Lung (tissue), 12 donors: Measurements from ENCODE around the gene TRIM22. TPM values are rescaled to one million over a fixed set of nuclear protein-coding genes. Genes with fewer than 3 reads are reported as not detected.
"Not testable (repeated sequence)": the region's sequence is repeated elsewhere in the genome, so short reads cannot be mapped to it uniquely, and the experiment has no call there.

Experiments
- ATAC-seq: fragments of 200-7000 bp; cut with Tn5 transposase; one replicate; pipeline ENCODE4 v1.9.1; 2020; ENCODE audit warnings: moderate number of reproducible peaks; ENCODE audit not compliant: insufficient read depth, low FRiP score
- DNase-seq, 3 donors: peaks; one replicate each; pipeline ENCODE4 v3.0.0-alpha.2; 2013 to 2017
- H3K27ac ChIP-seq, 2 donors: one replicate each; pipeline ENCODE4 v1.5.1; 2013; ENCODE audit warnings: mild to moderate bottlenecking in 2 of 2, moderate library complexity in 2 of 2, control low read depth in 1 of 2, inconsistent platforms in 1 of 2, low read depth in 1 of 2, low read length in 1 of 2
- H3K27me3 ChIP-seq, 3 donors: one replicate each; pipeline ENCODE4 v1.5.1; 2013; ENCODE audit warnings: low read length in 2 of 3; ENCODE audit not compliant: control insufficient read depth in 3 of 3, insufficient read depth in 3 of 3
- H3K36me3 ChIP-seq, 4 donors: one replicate each; pipeline ENCODE4 v1.5.1; 2013; ENCODE audit warnings: low read length in 4 of 4, mild to moderate bottlenecking in 1 of 4, moderate library complexity in 1 of 4; ENCODE audit not compliant: control insufficient read depth in 4 of 4, insufficient read depth in 4 of 4
- H3K4me1 ChIP-seq, 5 donors: one replicate each; pipeline ENCODE4 v1.5.1; 2013; ENCODE audit warnings: low read length in 5 of 5, mild to moderate bottlenecking in 2 of 5, moderate library complexity in 1 of 5; ENCODE audit not compliant: control insufficient read depth in 5 of 5, insufficient read depth in 5 of 5
- H3K4me3 ChIP-seq: one replicate; pipeline ENCODE4 v1.5.1; 2013; ENCODE audit warnings: mild to moderate bottlenecking, control low read depth, moderate library complexity
- H3K9ac ChIP-seq, 2 donors: one replicate each; pipeline ENCODE4 v1.5.1; 2013; ENCODE audit warnings: low read length in 2 of 2, control low read depth in 1 of 2; ENCODE audit not compliant: insufficient read depth in 1 of 2
- H3K9me3 ChIP-seq, 4 donors: one replicate each; pipeline ENCODE4 v1.5.1; 2013; ENCODE audit warnings: low read length in 3 of 4, mild to moderate bottlenecking in 1 of 4, moderate library complexity in 1 of 4; ENCODE audit not compliant: control insufficient read depth in 4 of 4, insufficient read depth in 3 of 4
- CTCF ChIP-seq: IDR thresholded peaks from 2 replicates; pipeline ENCODE4 v1.5.1; 2012; ENCODE audit warnings: mild to moderate bottlenecking; ENCODE audit errors: control extremely low read depth, extremely low read depth
- WGBS, 2 donors: extraction: QIAGEN DNeasy Blood & Tissue Kit; methylation state at CpG; one replicate each; pipeline ENCODE4 v1.1.7; 2013; 5-methylcytosine and 5-hydroxymethylcytosine counted together
- polyA plus RNA-seq, 2 donors: library from polyadenylated mRNA; stranded (reverse); fragments of 200-250 nt; gene quantifications; one replicate each; pipeline ENCODE4 v1.2.1, GENCODE V29; 2013
- total RNA-seq, 2 donors: library from RNA; depleted of rRNA in 1 of 2; stranded (reverse); fragments of >200 nt in 1 of 2; gene quantifications; one replicate each; pipeline ENCODE4 v1.2.1, GENCODE V29; 2014 to 2021
- donor health status: control.
- donor health status: control.
- donor health status: Bipolar disorder and iron deficiency.
- donor health status: healthy.
- donor health status: DM: yes; HTN: yes; CAD: no.

The TRIM22 gene
- total and polyA plus RNA-seq, 4 donors = 59.0 to 173 (median 118) TPM

DNA sequence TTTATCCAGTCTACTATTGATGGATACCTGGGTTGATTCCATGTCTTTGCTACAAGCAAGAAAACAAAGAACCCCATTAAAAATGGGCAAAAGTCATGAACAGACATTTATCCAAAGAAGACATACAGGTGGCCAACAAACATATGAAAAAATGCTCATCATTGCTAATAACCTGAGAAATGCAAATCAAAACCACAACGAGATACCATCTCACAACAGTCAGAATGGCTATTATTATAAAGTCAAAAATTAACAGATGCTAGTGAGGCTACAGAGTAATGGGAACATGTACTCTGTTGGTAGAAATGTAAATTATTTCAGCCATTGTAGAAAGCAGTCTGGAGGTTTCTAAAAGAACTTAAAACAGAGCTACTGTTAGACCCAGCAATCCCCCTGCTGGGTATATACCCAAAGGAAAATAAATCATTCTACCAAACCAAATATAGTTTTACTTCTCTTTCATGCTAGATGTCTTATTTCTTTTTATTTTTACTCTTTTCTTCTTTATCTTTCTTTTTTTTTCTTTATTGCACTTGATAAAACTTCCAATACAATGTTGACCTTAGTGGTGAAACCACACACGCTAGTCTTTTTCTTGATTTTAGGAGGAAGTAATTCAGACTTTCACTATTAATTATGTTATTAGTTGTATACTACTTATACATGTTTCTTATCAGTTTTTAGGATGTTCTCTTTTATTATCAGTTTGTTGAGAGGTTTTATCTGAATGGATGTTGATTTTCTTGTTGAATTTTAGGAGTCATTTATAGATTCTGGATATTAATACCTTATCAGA, 14.3 kb downstream of the TRIM22 start:
- no peaks in the 10 kb centered on the region for H3K4me1 ChIP-seq
- no peak for TF ChIP-seq CTCF
- no peaks in the 10 kb centered on the region for H3K27me3 ChIP-seq
- no peak overlapping the region for H3K27ac ChIP-seq
- H3K9me3 ChIP-seq = no peaks in the 10 kb centered on the region
- H3K9ac ChIP-seq = no peak overlapping the region
- H3K36me3 ChIP-seq = peaks cover 0 to 20% (median 6%) of the 10 kb centered on the region in 4 donors
- no peak overlapping the region for H3K4me3 ChIP-seq
- ATAC-seq (no peak), DNase-seq (no peak)
- 91 to 92% methylated on average over 2 of the region's 2 CpGs for WGBS, 2 donors

DNA sequence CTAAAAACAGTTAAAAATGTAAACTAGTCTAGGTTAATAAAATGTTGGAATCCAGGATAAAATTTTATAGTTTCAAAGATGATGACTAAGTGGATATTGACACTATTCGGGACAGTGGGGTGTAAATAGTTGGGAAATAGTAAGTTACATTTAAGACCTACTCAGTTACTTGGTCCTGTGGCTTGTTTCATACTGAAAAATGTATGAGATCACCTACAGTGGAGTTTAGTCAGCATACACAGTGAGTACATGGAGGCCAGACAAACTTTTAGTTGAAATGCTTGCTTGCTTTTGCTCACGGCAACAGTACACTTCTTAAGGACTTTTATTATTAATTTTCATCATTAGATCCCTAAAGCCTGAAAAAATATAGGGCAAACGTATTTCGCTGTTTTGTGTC, 16.1 kb downstream of the TRIM22 start:
- DNase-seq (no peak), ATAC-seq (no peak)
- Histone ChIP-seq H3K9me3 (no peaks in the 10 kb centered on the region), H3K36me3 (peaks cover 0 to 23% (median 8%) of the 10 kb centered on the region in 4 donors), H3K27me3 (no peaks in the 10 kb centered on the region), H3K4me1 (no peaks in the 10 kb centered on the region), H3K9ac (no peak overlapping the region), H3K4me3 (no peak overlapping the region), H3K27ac (no peak overlapping the region)
- no peak for TF ChIP-seq CTCF
- WGBS, 2 donors = 82 to 94% methylated on average over 4 of the region's 4 CpGs

DNA sequence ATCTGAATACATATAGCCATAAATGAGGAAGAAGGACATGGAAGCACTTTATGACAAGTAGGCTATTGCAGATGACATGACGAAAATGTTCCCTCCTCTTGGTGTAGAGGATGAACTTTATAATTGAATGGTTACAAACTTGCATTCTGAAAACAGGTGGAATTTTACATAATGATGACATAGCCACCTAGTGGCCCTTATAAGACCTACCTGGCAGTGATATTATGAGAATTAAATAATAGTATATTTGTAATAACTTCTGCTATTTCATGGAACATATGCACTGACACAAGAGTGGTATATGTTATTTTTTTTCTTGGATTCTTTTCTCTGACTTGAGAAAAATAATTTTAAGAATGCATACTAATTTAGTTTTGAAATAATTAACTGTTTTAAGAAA, 22.9 kb downstream of the TRIM22 start:
- ATAC-seq (no peak), DNase-seq (no peak)
- H3K4me3 ChIP-seq = no peak overlapping the region
- H3K27ac ChIP-seq = no peak overlapping the region
- H3K9me3 ChIP-seq = no peaks in the 10 kb centered on the region
- TF ChIP-seq CTCF = no peak
- no peak overlapping the region for H3K9ac ChIP-seq
- 70 to 79% methylated on average over 1 of the region's 1 CpG for WGBS, 2 donors
- peaks cover 0 to 17% (median 4%) of the 10 kb centered on the region in 4 donors for H3K36me3 ChIP-seq
- H3K27me3 ChIP-seq = no peaks in the 10 kb centered on the region
- H3K4me1 ChIP-seq = no peaks in the 10 kb centered on the region

DNA sequence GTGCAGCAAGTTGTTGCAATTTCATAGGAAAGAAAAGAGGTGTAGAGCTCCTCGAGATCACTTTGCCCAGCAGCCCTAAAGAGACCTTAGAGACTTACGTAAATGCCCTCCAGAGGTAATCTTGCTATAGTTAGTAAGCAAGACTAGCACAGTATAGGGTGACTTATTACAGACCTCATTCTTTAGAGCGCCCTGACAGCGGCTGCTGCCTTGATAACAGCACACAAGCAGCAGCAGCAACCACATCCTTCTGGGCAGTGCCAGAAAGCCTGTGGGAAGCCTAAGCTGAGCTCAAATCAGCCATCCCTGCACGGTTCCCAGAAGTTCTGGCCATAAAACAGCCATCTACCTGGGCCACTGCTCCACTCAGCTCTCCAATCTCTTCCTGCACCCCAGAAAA, 24.1 kb downstream of the TRIM22 start:
- 52 to 64% methylated on average over 5 of the region's 5 CpGs for whole genome bisulfite sequencing, 2 donors
- no peak overlapping the region for H3K27ac ChIP-seq
- DNase-seq (no peak), ATAC-seq (no peak)
- peaks cover 0 to 9% (median 4%) of the 10 kb centered on the region in 4 donors for H3K36me3 ChIP-seq
- no peaks in the 10 kb centered on the region for H3K9me3 ChIP-seq
- TF ChIP-seq CTCF = no peak
- no peak overlapping the region for H3K4me3 ChIP-seq
- no peaks in the 10 kb centered on the region for H3K27me3 ChIP-seq
- no peaks in the 10 kb centered on the region for H3K4me1 ChIP-seq
- no peak overlapping the region for H3K9ac ChIP-seq

- 70 to 96% methylated on average over 1 of the region's 1 CpG for WGBS, 2 donors
- ATAC-seq, H3K27me3 ChIP-seq: not testable (repeated sequence)
These were observed 26.9 kb downstream of the TRIM22 start for GRCh38 chr11:5716518-5716917.

More at GRCh38 chr11:5716518-5716917, 26.9 kb downstream of the TRIM22 start:
- not testable (repeated sequence) for DNase-seq, H3K4me3 ChIP-seq, H3K36me3 ChIP-seq, H3K9me3 ChIP-seq, H3K27ac ChIP-seq, H3K9ac ChIP-seq, H3K4me1 ChIP-seq
